T-helper 1 cell treated with Interleukin-12 subunit alpha and Interleukin-12 subunit beta and Interleukin-4 antibody, amounts not matched to agents 30 μg/mL and 1 μg/mL, for 36 hours (primary cell): ENCODE results near the gene ULK4.

ENCODE experiments used
- H3K27ac Mint-ChIP-seq: one replicate; pipeline ENCODE4 v1.8.0; 2021; ENCODE audit warnings: mild to moderate bottlenecking, mixed read lengths
- H3K27me3 Mint-ChIP-seq: one replicate; pipeline ENCODE4 v1.8.0; 2021; ENCODE audit warnings: low read depth, mixed read lengths
- H3K36me3 Mint-ChIP-seq: one replicate; pipeline ENCODE4 v1.8.0; 2021; ENCODE audit warnings: low read depth, mixed read lengths
- H3K4me1 Mint-ChIP-seq: one replicate; pipeline ENCODE4 v1.8.0; 2021; ENCODE audit warnings: low read depth, mixed read lengths
- H3K4me3 Mint-ChIP-seq: one replicate; pipeline ENCODE4 v1.8.0; 2021; ENCODE audit warnings: mild to moderate bottlenecking, moderate library complexity, mixed read lengths
- H3K9me3 Mint-ChIP-seq: one replicate; pipeline ENCODE4 v1.8.0; 2021; ENCODE audit warnings: mixed read lengths

Gene ULK4

DNA sequence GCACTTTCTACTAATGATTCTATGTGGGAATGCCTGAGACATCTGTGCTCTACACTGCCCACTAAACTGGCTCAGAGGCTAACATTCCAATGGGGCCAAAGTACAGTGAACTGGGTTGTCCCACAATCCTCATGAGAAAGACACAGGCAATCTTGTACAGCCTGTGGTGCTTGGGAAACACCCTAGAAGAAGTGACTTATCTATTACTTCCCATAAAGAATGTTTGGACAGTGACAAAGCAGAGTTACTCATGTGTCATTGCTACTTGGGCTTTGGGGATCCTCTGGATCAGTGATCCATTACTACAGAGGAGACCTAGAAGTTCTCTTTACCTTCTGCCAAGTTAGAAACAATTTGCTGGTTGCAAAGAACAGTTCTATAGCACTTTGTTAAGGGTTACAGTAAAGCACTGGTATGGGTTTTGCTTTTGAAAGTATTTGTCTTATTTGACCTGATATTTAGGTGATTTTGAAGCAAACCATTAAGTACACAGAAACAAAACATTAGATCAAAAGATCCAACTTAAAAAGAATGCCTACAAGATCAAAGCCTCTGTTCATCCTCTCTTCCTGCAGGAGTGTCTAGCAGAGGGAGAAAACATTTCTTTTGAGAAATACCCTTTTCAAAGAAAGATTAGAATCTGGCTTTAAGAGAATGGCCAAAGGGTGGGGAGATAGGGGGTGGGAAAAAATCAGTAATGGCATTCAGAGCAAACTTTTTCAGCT lies 686.8 kb downstream of the ULK4 start:
- Mint-ChIP-seq H3K4me3 (no peak overlapping the region), H3K9me3 (peaks cover 17% of the 10 kb centered on the region), H3K36me3 (no peaks in the 10 kb centered on the region), H3K27me3 (no peaks in the 10 kb centered on the region), H3K4me1 (no peaks in the 10 kb centered on the region), H3K27ac (no peak overlapping the region)

- Mint-ChIP-seq H3K4me1 (no peaks in the 10 kb centered on the region), H3K9me3 (peaks cover 17% of the 10 kb centered on the region), H3K27me3 (no peaks in the 10 kb centered on the region), H3K27ac (no peak overlapping the region), H3K4me3 (no peak overlapping the region), H3K36me3 (no peaks in the 10 kb centered on the region)
Measured at GRCh38 chr3:41272667-41273066, 689.2 kb downstream of the ULK4 start.

DNA sequence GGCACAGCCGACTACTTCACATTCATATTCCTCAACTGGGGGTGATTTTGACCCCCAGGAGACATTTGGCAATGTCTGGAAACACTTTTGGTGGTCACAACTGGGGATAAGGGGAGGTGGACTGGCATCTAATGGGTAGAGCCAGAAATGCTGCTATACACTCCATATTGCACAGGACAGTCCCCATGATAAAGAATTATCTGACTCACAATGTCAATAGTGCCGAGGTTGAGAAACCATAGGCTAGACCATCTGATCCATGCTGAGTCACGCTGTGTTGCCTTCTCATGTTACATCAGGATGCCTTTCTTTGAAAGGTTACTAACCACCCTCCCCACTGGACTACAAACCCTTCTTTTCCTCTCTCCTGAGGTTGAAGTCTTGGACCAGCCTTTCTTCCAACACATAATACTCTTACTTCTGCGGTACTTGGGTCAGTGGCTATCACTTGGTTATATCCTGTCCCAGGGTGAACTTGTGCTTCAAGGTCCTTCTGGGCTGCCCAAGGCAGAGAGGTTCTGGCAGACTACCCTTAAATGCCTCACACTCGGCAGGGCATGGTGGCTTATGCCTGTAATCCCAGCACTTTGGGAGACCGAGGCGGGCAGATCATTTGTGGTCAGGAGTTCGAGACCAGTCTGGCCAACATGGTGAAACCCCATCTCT lies 693.8 kb downstream of the ULK4 start:
- Mint-ChIP-seq H3K4me3 (no peak overlapping the region), H3K27ac (no peak overlapping the region), H3K36me3 (no peaks in the 10 kb centered on the region), H3K4me1 (no peaks in the 10 kb centered on the region), H3K27me3 (no peaks in the 10 kb centered on the region), H3K9me3 (peaks cover 11% of the 10 kb centered on the region)

DNA sequence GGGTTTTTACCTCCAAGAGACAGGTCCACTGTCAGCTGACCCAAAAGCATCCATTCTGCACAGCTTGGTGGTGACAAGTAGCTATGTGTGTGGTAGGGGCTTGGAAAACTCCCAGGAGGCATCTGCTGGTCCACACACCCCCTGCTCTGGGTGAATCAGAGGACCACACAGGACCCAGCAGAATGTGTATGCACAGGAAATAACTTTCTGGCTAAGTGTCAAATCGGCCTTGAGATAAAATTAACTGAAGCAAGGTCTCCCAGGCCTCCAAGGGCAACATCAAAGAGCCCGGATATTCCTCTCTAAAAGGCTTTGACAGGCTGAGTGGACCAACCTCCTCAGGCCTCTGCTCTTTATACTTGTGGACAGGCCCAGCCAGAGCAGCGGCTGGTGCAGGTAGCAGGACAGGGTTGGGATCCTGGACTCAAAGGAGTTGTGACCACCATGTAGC lies 696.1 kb downstream of the ULK4 start:
- no peak overlapping the region for H3K27ac Mint-ChIP-seq

DNA sequence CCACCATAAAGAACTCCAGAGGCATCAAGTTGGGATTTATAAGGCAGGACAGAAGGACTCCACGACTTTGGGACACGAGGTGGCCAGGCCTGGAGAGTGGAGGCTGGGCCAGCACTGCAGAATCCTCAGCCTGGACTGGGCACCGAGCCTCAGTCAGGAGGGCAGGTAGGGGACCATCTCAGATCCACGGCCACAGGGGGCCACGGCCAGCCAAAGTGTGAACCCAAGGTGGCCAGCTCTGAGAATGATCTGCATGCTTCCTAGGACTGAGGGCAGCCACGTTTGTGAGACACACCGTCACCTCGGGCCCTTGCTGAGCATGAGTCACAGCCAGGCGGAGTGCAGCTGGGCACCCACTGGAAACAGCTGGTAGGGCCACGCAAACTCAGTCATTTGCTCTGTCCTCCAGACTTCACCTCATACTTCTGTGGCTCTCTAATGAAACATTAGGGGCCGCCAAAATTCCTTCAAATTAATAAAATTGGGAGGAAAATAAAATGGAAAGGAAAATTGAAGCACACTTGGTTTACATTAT lies 696.8 kb downstream of the ULK4 start:
- H3K4me1 Mint-ChIP-seq, result no peaks in the 10 kb centered on the region
- H3K27me3 Mint-ChIP-seq, result no peaks in the 10 kb centered on the region
- no peak overlapping the region for H3K27ac Mint-ChIP-seq
- H3K9me3 Mint-ChIP-seq, result peaks cover 5% of the 10 kb centered on the region
- no peak overlapping the region for H3K4me3 Mint-ChIP-seq
- no peaks in the 10 kb centered on the region for H3K36me3 Mint-ChIP-seq

More for the DNA sequence above, 696.1 kb downstream of the ULK4 start:
- Mint-ChIP-seq H3K36me3 (no peaks in the 10 kb centered on the region), H3K27me3 (no peaks in the 10 kb centered on the region), H3K4me1 (no peaks in the 10 kb centered on the region), H3K4me3 (no peak overlapping the region), H3K9me3 (peaks cover 5% of the 10 kb centered on the region)

DNA sequence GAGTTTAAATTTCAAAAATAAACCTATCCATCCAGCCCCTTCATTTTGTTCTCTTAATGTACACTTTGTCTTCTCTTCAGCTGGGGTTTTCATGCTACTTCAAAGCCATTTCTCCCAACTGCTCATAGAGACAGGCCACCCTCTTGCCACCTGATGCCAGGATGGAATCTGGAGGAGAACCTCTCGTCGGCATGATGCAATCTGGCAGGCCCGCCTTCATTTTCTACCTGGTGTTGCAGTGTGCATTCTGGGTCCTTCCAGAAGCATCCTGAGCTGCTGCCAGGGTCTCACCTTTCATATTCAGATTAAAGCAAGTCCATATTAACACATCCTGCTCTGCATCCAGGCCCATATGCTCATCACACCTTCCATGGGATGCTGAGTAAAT lies 701.8 kb downstream of the ULK4 start:
- H3K36me3 Mint-ChIP-seq, result no peaks in the 10 kb centered on the region
- no peaks in the 10 kb centered on the region for H3K9me3 Mint-ChIP-seq
- H3K4me1 Mint-ChIP-seq, result peaks cover 3% of the 10 kb centered on the region
- no peak overlapping the region for H3K27ac Mint-ChIP-seq
- no peaks in the 10 kb centered on the region for H3K27me3 Mint-ChIP-seq
- H3K4me3 Mint-ChIP-seq, result no peak overlapping the region

DNA sequence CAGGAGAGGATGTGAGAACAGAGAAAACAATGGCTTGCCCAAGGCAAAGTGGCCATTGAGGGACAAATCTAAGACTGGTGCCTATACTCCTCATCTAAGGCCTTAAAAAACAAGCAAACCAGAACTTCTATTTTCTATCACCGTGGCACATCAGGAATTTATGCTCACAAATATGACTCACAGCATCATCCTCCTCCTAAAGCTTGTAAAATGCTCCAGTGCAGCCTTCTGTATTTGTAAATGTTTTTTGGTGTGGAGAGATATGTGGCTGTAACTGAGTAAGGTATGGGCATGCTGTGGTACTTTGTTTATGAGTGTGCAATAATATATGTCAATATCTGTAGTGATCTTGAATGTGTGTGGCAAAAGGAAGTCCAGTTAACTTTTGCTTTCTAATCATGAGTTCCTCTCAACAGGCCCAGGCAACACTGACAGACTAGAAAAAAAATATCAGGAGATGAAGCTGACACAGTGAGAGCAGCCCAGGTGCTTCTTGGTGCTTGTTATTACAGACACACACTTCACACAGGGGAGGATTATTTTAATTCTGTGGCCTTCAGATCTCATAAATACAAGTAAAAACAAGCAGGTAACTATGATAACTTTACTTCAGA lies 702.3 kb downstream of the ULK4 start:
- H3K27ac Mint-ChIP-seq, result no peak overlapping the region
- no peaks in the 10 kb centered on the region for H3K9me3 Mint-ChIP-seq
- peaks cover 3% of the 10 kb centered on the region for H3K4me1 Mint-ChIP-seq
- no peaks in the 10 kb centered on the region for H3K27me3 Mint-ChIP-seq
- no peaks in the 10 kb centered on the region for H3K36me3 Mint-ChIP-seq
- H3K4me3 Mint-ChIP-seq, result no peak overlapping the region

GRCh38 chr3:41258239-41258800 lies 703.6 kb downstream of the ULK4 start:
- Mint-ChIP-seq H3K4me3 (no peak overlapping the region), H3K4me1 (peaks cover 3% of the 10 kb centered on the region), H3K36me3 (no peaks in the 10 kb centered on the region), H3K27me3 (no peaks in the 10 kb centered on the region), H3K27ac (no peak overlapping the region), H3K9me3 (no peaks in the 10 kb centered on the region)

GRCh38 chr3:41251593-41251992 lies 710.3 kb downstream of the ULK4 start:
- no peak overlapping the region for H3K27ac Mint-ChIP-seq
- H3K9me3 Mint-ChIP-seq, result no peaks in the 10 kb centered on the region
- H3K4me1 Mint-ChIP-seq, result no peaks in the 10 kb centered on the region
- H3K4me3 Mint-ChIP-seq, result no peak overlapping the region
- H3K36me3 Mint-ChIP-seq, result no peaks in the 10 kb centered on the region
- peaks cover 4% of the 10 kb centered on the region for H3K27me3 Mint-ChIP-seq

DNA sequence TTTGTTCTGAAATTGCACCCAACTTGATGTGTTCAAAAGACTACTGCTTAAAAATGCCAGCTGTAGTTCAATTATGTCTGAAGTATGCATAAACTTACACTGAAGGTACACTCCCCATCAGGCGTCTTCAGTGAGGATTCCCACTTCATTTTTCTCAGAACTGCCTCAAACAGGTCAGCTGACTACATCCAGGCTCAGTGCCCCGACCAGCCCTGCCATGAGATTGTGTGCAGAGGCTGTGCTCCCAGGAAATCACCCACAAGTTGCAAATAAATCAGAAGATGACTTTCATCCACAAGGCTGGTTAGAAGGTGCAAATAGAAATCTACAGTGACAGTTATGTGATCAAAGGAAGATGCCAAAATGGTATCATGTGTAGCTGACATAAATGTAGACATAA lies 711.1 kb downstream of the ULK4 start:
- peaks cover 4% of the 10 kb centered on the region for H3K27me3 Mint-ChIP-seq
- no peak overlapping the region for H3K27ac Mint-ChIP-seq
- no peak overlapping the region for H3K4me3 Mint-ChIP-seq
- no peaks in the 10 kb centered on the region for H3K36me3 Mint-ChIP-seq
- no peaks in the 10 kb centered on the region for H3K4me1 Mint-ChIP-seq
- no peaks in the 10 kb centered on the region for H3K9me3 Mint-ChIP-seq

DNA sequence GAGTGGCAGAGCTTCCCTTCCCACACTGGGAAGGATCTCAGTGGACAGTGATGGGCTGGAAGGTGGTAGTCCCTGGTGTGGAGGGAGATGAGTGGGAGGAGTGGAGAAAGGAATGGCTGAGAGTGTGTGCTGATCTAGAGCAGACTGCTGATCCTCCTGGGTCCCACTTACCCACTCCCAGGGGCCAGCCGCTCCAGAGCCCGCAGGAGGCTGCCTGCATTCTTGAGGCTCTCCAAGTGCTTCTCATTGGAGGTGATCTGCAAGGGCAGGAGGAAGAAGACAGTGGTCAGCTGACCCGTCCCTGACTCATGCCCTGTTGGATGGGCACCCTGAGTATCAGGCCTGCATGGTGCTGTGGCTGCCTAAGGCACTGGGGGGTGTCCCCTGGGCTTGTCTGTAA lies 712.6 kb downstream of the ULK4 start:
- no peaks in the 10 kb centered on the region for H3K9me3 Mint-ChIP-seq
- H3K27me3 Mint-ChIP-seq, result peaks cover 4% of the 10 kb centered on the region
- H3K4me3 Mint-ChIP-seq, result no peak overlapping the region
- no peaks in the 10 kb centered on the region for H3K4me1 Mint-ChIP-seq
- H3K36me3 Mint-ChIP-seq, result no peaks in the 10 kb centered on the region
- no peak overlapping the region for H3K27ac Mint-ChIP-seq

- no peak overlapping the region for H3K27ac Mint-ChIP-seq
- peaks cover 4% of the 10 kb centered on the region for H3K27me3 Mint-ChIP-seq
- no peak overlapping the region for H3K4me3 Mint-ChIP-seq
- H3K9me3 Mint-ChIP-seq, result no peaks in the 10 kb centered on the region
- H3K4me1 Mint-ChIP-seq, result no peaks in the 10 kb centered on the region
- H3K36me3 Mint-ChIP-seq, result no peaks in the 10 kb centered on the region
Measured at GRCh38 chr3:41248525-41248924, 713.4 kb downstream of the ULK4 start.

GRCh38 chr3:41247055-41248004 lies 714.6 kb downstream of the ULK4 start:
- Mint-ChIP-seq H3K27ac (no peak overlapping the region), H3K9me3 (no peaks in the 10 kb centered on the region), H3K27me3 (no peaks in the 10 kb centered on the region), H3K36me3 (no peaks in the 10 kb centered on the region), H3K4me3 (no peak overlapping the region), H3K4me1 (no peaks in the 10 kb centered on the region)
